GM12875 (cell line): ENCODE data around the gene SATL1.
A peak's percentile ranks its signal among the peaks of the same experiment; 100 is the strongest.
"Not testable (repeated sequence)": the region's sequence is repeated elsewhere in the genome, so short reads cannot be mapped to it uniquely, and the experiment has no call there.

Experiments
- H3K4me3 ChIP-seq: one replicate; pipeline ENCODE4 v1.5.1; 2011; ENCODE audit warnings: low read depth, low read length, control low read depth
- CTCF ChIP-seq: IDR thresholded peaks from 2 replicates; pipeline ENCODE4 v1.5.1; 2011; ENCODE audit warnings: low read depth, mild to moderate bottlenecking, control low read depth, inconsistent platforms, low read length, moderate library complexity, borderline replicate concordance; ENCODE audit not compliant: insufficient read depth

SATL1 gene

GRCh38 chrX:85243761-85244449, at the start of gene SATL1, which contains the start of gene ZNF711:
Gene SATL1 (minus strand): TSS chrX:85243779. CDS start chrX:85108968, 134,811 bp downstream.
Gene ZNF711 (plus strand): TSS chrX:85243991. CDS start chrX:85247573, 3,582 bp downstream.
- no peak for TF ChIP-seq CTCF
- H3K4me3 ChIP-seq = peak within 1 kb of the TSS; percentile 46

GRCh38 chrX:85288992-85289723, 45.6 kb upstream of the SATL1 start:
- no peak overlapping the region for H3K4me3 ChIP-seq
- no peak for TF ChIP-seq CTCF

- not testable (repeated sequence) for H3K4me3 ChIP-seq
Observed at GRCh38 chrX:85285286-85285685, 41.7 kb upstream of the SATL1 start.

GRCh38 chrX:85244450-85245211, 1.1 kb upstream of the SATL1 start:
- peak overlapping the region; percentile 46 for H3K4me3 ChIP-seq
- TF ChIP-seq CTCF = no peak

GRCh38 chrX:85243155-85243554, 424 bp downstream of the SATL1 start:
- no peak overlapping the region for H3K4me3 ChIP-seq
- no peak for TF ChIP-seq CTCF

- no peak overlapping the region for H3K4me3 ChIP-seq
- no peak for TF ChIP-seq CTCF
Observed at GRCh38 chrX:85223359-85223758, 20.2 kb downstream of the SATL1 start.

- TF ChIP-seq CTCF = no peak
- H3K4me3 ChIP-seq = no peak overlapping the region
Observed at GRCh38 chrX:85221361-85221760, 22.2 kb downstream of the SATL1 start.
